HepG2 (cell line): ENCODE data around the gene ATF3. TPM values are rescaled to one million over a fixed set of nuclear protein-coding genes. Genes with fewer than 3 reads are reported as not detected.
"Not testable (repeated sequence)": the region's sequence is repeated elsewhere in the genome, so short reads cannot be mapped to it uniquely, and the experiment has no call there.

Source experiments
- ATAC-seq: fragments of 200-7000 bp; cut with Tn5 transposase; 3 replicates; pipeline ENCODE4 v1.9.1; 2020; ENCODE audit warnings: mild to moderate bottlenecking, moderate library complexity
- BruUV-seq: library from RNA; stranded (reverse); fragments of 400-500 nt; replicated peaks from 2 replicates; lab custom pipeline; 2021; lab: Mats Ljungman, UMichigan
- CTCF ChIA-PET: fragments of 300-600 bp; formaldehyde crosslinking; extraction: SDS; loops from one replicate; lab custom pipeline; 2021; ENCODE audit warnings: low total read pairs, inconsistent platforms, low intra/inter-chr PET ratio; lab: Yijun Ruan, JAX
- POLR2A ChIA-PET: fragments of 350-600 bp; sonication (Branson Sonifier 250); formaldehyde crosslinking; loops from one replicate; lab custom pipeline; 2020; ENCODE audit warnings: antibody characterized with exemption, inconsistent platforms; lab: Yijun Ruan, JAX
- DNase-seq: peaks from one replicate; pipeline ENCODE4 v3.0.0-alpha.2; 2015; ENCODE audit warnings: low spot score
- FAIRE-seq: peaks from 3 replicates; lab custom pipeline; 2011; peaks lifted over from hg19 to GRCh38; lab: Jason Lieb, UNC
- H2AFZ ChIP-seq: one replicate; pipeline ENCODE4 v1.6.1; 2011; ENCODE audit warnings: low read length, inconsistent platforms
- H3K27ac ChIP-seq: fragments of 300-600 bp; 3 replicates; pipeline ENCODE4 v1.8.0; 2011; ENCODE audit warnings: mixed run types, mild to moderate bottlenecking, mixed read lengths, low read length, inconsistent platforms; ENCODE audit not compliant: insufficient read depth; ENCODE audit errors: extremely low read length
- H3K27me3 ChIP-seq, 2 experiments: fragments of 200-600 bp in 1 of 2; 2 replicates in 1 of 2; 3 replicates in 1 of 2; pipeline versions ENCODE4 v1.6.0 to v1.8.0; 2011; ENCODE audit warnings: low read length in 2 of 2, mild to moderate bottlenecking in 2 of 2, moderate library complexity in 2 of 2, inconsistent platforms in 1 of 2; ENCODE audit not compliant: insufficient read depth in 2 of 2, control insufficient read depth in 1 of 2
- H3K36me3 ChIP-seq, 2 experiments: fragments of 200-600 bp in 1 of 2; replicated peaks in 1 of 2; 2 replicates in 1 of 2; 3 replicates in 1 of 2; pipeline versions ENCODE4 v1.5.1 to v1.8.0; 2011; ENCODE audit warnings: low read length in 2 of 2, inconsistent platforms in 1 of 2; ENCODE audit not compliant: insufficient read depth in 2 of 2, control insufficient read depth in 1 of 2
- H3K4me1 ChIP-seq: 2 replicates; pipeline ENCODE4 v1.5.1; 2012; ENCODE audit warnings: low read length, inconsistent platforms; ENCODE audit not compliant: insufficient read depth
- H3K4me2 ChIP-seq: 2 replicates; pipeline ENCODE4 v1.6.0; 2011; ENCODE audit warnings: low read depth, low read length, inconsistent platforms
- H3K4me3 ChIP-seq, 3 experiments: fragments of 200-600 bp in 1 of 3; sonication (generic), shearing (Covaris generic) in 1 of 3; replicated peaks in 1 of 3; 2 replicates each; pipeline ENCODE4 v1.5.1; 2011 to 2016; ENCODE audit warnings: low read length in 3 of 3, inconsistent platforms in 2 of 3, low read depth in 2 of 3, mild to moderate bottlenecking in 2 of 3, control low read depth in 1 of 3, mixed read lengths in 1 of 3; ENCODE audit not compliant: insufficient read depth in 1 of 3
- H3K79me2 ChIP-seq: one replicate; pipeline ENCODE4 v1.6.1; 2011; ENCODE audit warnings: low read length, inconsistent platforms; ENCODE audit not compliant: insufficient read depth
- H3K9ac ChIP-seq: 2 replicates; pipeline ENCODE4 v1.6.0; 2011; ENCODE audit warnings: mild to moderate bottlenecking, low read depth, low read length, inconsistent platforms; ENCODE audit not compliant: insufficient read depth
- H3K9me3 ChIP-seq: 2 replicates; pipeline ENCODE4 v1.5.1; 2012; ENCODE audit warnings: mild to moderate bottlenecking, low read length
- H4K20me1 ChIP-seq: 2 replicates; pipeline ENCODE4 v1.6.0; 2011; ENCODE audit warnings: inconsistent platforms, mild to moderate bottlenecking, low read length, moderate library complexity; ENCODE audit not compliant: insufficient read depth
- FOXJ3 ChIP-seq: sonication (generic); formaldehyde crosslinking; IDR thresholded peaks from 2 replicates; pipeline ENCODE4 v1.4.0; 2020; ENCODE audit warnings: missing genetic modification reagents, mild to moderate bottlenecking, borderline replicate concordance
- LRRFIP1 ChIP-seq: sonication (generic); formaldehyde crosslinking; conservative IDR thresholded peaks from 2 replicates; pipeline ENCODE4 v1.4.0; 2020; ENCODE audit warnings: missing genetic modification reagents
- WGBS: methylation state at CpG from one replicate; pipeline ENCODE4 v1.1.6; 2017; ENCODE audit warnings: low lambda C conversion rate; 5-methylcytosine and 5-hydroxymethylcytosine counted together
- in situ Hi-C: cut with HindIII; loops from 2 replicates; pipeline ENCODE4 v1.10.0; 2017; ENCODE audit warnings: low pct_unique_long_range_greater_than_20kb; ENCODE audit not compliant: extremely low pct_ligation_motif_present
- intact Hi-C: fragments of 100-400 bp; cut with micrococcal nuclease; formaldehyde crosslinking; loops from one replicate; pipeline ENCODE4 v1.10.0; 2022; ENCODE audit not compliant: unreplicated experiment
- polyA plus RNA-seq, 8 experiments: library from polyadenylated mRNA; depleted of rRNA in 3 of 8; stranded (reverse) in 7 of 8; unstranded in 1 of 8; fragments of >200 nt; fragmentation: Illumina TruSeq in 4 of 8; extraction: Trizol in 4 of 8; gene quantifications; 2 replicates each; pipeline versions ENCODE4 v1.2.1 to v1.2.3, GENCODE V29; 2011 to 2016; ENCODE audit warnings: low read depth in 4 of 8, missing spikeins in 1 of 8, mixed read lengths in 1 of 8; ENCODE audit not compliant: insufficient read depth in 1 of 8
- total RNA-seq, 5 experiments: library from RNA; depleted of rRNA; stranded (reverse); fragments of >200 nt; fragmentation: Illumina TruSeq; extraction: Trizol; gene quantifications; 2 replicates each; pipeline ENCODE4 v1.2.3, GENCODE V29; 2016; ENCODE audit warnings: low read depth in 1 of 5

Gene ATF3
- total and polyA plus RNA-seq, 2 of the 13 experiments (the other 11 are each of a cell fraction or from before 2014, with no cell fraction given), result 5.0 to 13.0 TPM

- CTCF ChIA-PET, result no interaction called here
- no peaks in the 10 kb centered on the region for H4K20me1 ChIP-seq
- H3K4me1 ChIP-seq, result no peaks in the 10 kb centered on the region
- H3K4me3 ChIP-seq, result no peak overlapping the region
- POLR2A ChIA-PET, result no interaction called here
- DNase-seq (no peak), FAIRE-seq (no peak), ATAC-seq (no peak)
- H3K79me2 ChIP-seq, result no peaks in the 10 kb centered on the region
- BruUV-seq, result no TSS peak
- H3K27ac ChIP-seq, result no peak overlapping the region
- H3K9ac ChIP-seq, result no peak overlapping the region
- H3K9me3 ChIP-seq, result peaks cover 7% of the 10 kb centered on the region; the same call in 1 of the 2 replicates
- no peaks in the 10 kb centered on the region for H3K36me3 ChIP-seq
- H3K27me3 ChIP-seq, result peaks cover 3 to 42% of the 10 kb centered on the region in 2 experiments
- TF ChIP-seq FOXJ3 (no peak), LRRFIP1 (CRISPR knock-in tag) (no peak)
- H3K4me2 ChIP-seq, result no peak overlapping the region
- in situ Hi-C loops (no loop called here), intact Hi-C loops (no loop called here)
- H2AFZ ChIP-seq, result no peak overlapping the region
- WGBS, result 28% methylated on average over 4 of the region's 4 CpGs
These were observed 30.1 kb downstream of the ATF3 start for GRCh38 chr1:212638492-212639151.

- H3K36me3 ChIP-seq, H3K79me2 ChIP-seq, DNase-seq, FAIRE-seq, H4K20me1 ChIP-seq, CTCF ChIA-PET, H2AFZ ChIP-seq, ATAC-seq, H3K4me1 ChIP-seq, H3K4me3 ChIP-seq, in situ Hi-C loops, POLR2A ChIA-PET, H3K9ac ChIP-seq, BruUV-seq, H3K4me2 ChIP-seq, intact Hi-C loops, H3K27ac ChIP-seq, H3K9me3 ChIP-seq: not testable (repeated sequence)
- WGBS, result 27% methylated on average over 2 of the region's 2 CpGs
- H3K27me3 ChIP-seq, result peaks cover 3 to 43% of the 10 kb centered on the region in 2 experiments
These were observed 31.0 kb downstream of the ATF3 start for GRCh38 chr1:212639524-212639923.
